Measurements from ENCODE around the gene SOWAHB.
"Not testable (repeated sequence)": the region's sequence is repeated elsewhere in the genome, so short reads cannot be mapped to it uniquely, and the experiment has no call there.

SOWAHB gene

GRCh38 chr4:76895619-76896018 is 2.3 kb downstream of the SOWAHB start:
- DNase-seq (ENCODE audit: low read depth), result no peak

DNA sequence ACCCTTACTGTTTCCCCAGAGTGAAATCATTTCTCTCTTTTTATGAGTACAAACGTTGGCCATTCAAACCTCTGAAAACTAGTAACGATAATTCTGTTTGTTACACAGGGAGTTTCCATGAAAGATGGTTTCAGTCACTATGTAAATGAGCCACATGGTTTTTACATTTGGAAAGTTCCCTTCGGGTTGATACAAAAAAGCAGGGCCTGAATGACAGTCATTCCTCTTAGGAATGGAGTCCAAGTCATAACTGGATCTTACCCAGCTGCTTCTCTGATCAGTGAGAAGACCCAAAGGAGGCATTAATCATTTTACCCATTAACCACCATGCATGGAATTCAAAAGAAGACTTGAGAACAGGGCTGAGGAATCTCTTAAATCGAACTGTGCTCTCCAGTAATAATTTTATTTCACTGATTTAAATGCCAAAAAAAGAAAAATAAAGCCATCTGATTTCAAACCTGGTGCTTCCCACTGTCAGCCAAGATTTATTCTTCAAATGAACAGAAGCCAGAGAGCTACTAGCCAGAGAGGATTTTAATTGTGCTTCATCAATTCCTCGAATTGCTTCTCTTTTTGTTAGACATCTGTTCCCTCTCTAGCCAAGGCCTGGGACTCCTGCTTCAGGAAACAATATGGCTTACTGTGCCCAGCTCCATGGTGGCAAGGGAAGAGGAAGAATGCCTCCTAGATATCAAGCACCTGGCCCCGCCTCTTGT is 3.2 kb downstream of the SOWAHB start:
- DNase-seq (ENCODE audit: low read depth), result no peak

DNA sequence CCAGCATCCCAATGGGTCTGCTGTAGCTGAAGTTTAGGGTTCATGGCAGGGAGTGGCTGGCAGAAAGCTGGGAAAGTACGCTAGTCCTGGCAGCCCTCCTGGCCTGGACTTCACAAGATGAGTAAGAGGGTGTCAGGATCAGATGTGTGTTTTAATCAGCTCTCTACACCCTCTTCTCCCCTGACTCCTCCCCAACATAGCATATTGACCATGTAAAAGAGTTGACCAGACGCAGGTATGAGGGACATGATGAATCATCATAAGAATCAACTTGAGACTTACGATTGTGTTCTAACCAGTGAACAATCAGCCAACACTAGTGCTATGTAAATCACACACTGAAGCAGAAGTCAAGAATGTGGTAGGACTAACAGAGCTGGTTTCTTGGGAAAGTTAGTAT is 5.3 kb downstream of the SOWAHB start:
- no peak for DNase-seq (ENCODE audit: low read depth)

DNA sequence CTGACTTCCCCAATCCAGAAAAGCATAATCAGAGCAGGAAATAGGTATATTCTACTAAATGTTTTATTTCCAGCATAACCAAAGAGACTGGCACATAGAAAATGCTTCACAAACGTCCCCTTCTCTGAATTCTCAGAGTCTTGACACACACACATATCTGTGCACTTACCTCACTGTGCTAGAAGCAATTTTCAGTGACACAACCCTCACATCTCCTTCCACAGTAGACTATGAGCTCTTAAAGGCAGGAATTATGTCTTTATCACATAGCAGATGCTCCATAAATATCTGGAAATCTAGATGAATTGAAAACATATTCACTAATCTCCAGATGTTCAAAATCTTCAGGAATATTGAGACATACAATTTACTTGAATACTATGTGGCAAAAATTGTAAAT is 5.9 kb downstream of the SOWAHB start:
- no peak for DNase-seq (ENCODE audit: low read depth)

DNA sequence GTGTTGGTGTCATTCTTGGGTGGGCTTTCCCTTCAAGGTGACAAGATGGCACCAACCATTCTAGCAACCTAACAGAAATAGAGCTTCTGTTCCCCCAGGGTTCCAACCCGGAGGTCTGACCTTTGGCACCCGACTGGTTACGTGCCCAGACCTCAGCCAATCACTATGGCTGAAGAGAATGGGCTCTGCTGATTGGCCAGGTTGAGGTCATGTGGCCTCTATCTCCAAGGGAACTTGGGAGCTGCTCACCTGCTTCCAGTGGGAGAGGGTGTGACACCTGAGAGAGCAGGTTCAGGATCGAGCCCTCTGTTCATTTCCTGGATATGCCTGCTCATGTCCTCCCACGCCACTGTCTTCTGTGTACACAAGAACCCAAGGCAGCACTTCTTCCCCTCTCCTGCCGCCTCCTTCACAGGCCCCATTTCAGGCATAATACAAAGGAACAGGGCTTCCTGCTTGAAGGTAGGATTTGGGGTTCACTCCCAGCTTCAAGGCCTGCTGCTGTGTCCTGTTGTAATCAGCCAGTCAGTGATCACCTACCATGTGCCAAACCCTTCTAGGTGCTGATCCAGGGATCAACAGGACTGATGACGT is 11.0 kb downstream of the SOWAHB start:
- no peak for DNase-seq (ENCODE audit: low read depth)

DNA sequence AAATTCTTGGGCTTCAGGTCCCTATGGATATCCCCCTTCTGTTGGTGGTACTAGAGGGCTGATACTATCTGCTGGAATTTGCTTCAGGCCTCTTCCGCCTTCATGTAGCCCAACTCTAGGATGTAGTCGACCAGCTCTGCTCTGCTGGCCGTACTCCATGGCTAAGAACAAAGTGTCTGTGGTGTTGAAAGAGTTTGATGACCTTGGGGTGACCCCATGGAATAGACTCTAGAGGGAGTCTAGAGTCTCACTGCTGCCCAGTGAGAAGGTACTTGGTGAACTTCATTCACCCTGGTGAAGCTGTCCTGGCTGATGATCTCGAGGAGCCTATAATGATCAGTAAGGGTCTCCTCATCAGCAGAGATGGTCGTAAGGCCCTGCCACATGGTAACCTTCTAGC is 11.7 kb downstream of the SOWAHB start:
- DNase-seq (ENCODE audit: low read depth), result no peak

GRCh38 chr4:76883147-76883546 is 14.8 kb downstream of the SOWAHB start:
- no peak for DNase-seq (ENCODE audit: low read depth)

DNA sequence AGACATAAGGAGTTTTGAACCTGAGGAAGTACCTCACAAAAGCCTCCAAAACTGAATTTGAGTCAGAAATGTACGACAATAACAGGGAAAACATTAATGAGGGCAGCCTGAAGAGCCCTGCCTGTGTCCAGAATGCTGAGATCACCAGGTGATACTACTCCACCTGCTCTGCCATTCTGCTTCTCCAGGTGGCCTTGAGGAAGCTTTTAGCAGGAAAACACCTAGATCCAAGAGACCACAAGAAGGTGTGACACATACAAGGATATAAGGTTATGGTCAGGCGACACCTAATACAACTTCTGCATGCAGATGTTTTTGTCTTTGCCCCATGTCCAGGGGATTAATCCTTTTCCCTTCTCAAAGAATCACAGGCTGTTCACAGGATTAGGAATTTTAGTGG is 15.3 kb downstream of the SOWAHB start:
- no peak for DNase-seq (ENCODE audit: low read depth)

- no peak for DNase-seq (ENCODE audit: low read depth)
These were observed 16.6 kb downstream of the SOWAHB start for GRCh38 chr4:76881375-76881774.

- DNase-seq (ENCODE audit: low read depth), result no peak
These were observed 18.1 kb downstream of the SOWAHB start for GRCh38 chr4:76879731-76880364.

DNA sequence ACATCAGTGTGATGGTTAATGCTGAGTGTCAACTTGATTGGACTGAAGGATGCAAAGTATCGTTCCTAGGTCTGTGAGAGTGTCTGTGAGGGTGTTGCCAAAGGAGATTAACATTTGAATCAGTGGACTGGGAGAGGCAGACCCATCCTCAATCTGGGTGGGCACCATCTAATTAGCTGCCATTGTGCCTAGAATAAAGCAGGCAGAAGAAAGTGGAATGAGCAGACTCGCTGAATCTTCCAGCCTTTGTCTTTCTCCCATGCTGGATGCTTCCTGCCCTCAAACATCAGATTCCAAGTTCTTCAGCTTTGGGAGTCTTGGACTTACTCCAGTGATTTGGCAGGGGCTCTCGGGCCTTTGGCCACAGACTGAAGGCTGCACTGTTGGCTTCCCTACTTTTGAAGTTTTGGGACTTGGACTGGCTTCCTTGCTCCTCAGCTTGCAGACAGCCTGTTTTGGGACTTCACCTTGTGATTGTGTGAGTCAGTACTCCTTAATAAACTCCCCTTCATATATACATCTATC is 19.2 kb downstream of the SOWAHB start:
- DNase-seq (ENCODE audit: low read depth), result not testable (repeated sequence)

GRCh38 chr4:76874176-76874575 is 23.8 kb downstream of the SOWAHB start:
- DNase-seq (ENCODE audit: low read depth), result no peak

- DNase-seq (ENCODE audit: low read depth), result no peak
These were observed 24.4 kb downstream of the SOWAHB start for GRCh38 chr4:76873495-76873894.

DNA sequence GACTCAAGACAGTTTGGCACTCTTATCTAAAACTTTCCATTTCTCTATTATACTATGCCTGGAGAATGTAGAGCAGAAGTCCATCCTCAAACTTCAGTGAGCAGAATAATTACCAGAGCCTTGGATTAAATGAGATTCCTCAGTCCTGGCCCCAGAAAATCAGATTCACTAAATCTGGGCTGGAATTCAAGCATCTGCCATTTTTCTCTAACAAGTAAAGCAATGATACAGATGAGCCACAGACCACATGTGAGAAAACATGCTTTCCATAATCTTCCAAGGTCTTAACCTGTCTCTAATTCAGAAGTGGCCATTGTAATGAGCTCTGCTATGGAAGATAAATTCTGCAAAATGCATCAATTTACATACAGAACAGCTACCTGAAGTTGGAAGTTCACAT is 25.4 kb downstream of the SOWAHB start:
- no peak for DNase-seq (ENCODE audit: low read depth)

- not testable (repeated sequence) for DNase-seq (ENCODE audit: low read depth)
These were observed 29.2 kb downstream of the SOWAHB start for GRCh38 chr4:76868780-76869179.

DNA sequence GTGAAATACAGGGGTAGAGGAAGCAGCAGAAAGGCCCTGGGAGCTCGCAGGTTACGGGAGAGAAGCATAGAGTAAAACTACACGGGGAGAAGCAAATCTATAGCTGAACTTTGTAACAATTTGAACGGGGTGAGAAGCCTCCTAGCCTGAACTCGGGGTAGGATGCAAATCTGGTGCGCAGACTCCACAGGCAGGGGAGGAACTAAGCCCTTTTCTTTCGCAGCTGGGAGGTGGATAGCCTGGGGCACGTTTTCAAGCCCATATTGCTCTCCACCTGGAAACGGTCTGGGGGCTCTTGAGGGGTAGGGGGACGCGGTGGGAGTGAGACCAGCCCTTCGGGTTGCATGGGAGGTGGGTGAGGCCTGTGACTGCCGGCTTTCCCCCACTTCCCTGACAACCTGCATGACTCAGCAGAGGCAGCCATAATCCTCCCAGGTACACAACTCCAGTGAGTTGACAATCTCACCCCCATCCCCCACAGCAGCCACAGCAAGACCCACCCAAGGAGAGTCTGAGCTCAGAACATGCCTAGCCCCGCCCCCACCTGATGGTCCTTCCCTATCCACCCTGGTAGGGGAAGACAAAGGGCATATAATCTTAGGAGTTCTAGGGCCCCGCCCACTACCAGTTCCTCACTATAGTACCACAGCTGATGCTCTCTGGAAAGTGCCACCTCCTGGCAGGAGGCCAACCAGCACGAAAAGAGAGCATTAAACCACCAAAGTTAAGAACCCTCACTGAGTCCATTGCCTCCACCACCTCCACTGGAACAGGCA is 29.9 kb downstream of the SOWAHB start:
- no peak for DNase-seq (ENCODE audit: low read depth)

DNA sequence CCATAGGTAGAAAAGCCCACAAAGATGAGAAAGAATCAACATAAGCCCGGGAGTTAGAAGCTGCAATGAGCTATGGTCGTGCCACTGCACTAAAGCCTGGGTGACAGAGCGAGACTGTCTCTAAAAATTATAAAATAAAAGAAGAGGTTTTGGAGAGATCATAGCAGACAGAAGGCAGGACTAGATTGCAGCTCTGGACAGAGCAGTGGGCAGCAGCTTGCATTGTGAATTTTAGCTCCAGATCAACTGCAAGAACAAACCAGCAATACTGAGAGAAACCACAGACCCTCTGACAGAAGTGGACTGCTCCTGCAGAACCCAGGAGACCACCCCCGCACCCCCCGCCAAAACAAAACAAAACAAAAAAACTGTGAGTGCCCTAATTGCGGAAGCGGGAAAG is 30.6 kb downstream of the SOWAHB start:
- DNase-seq (ENCODE audit: low read depth), result no peak

DNA sequence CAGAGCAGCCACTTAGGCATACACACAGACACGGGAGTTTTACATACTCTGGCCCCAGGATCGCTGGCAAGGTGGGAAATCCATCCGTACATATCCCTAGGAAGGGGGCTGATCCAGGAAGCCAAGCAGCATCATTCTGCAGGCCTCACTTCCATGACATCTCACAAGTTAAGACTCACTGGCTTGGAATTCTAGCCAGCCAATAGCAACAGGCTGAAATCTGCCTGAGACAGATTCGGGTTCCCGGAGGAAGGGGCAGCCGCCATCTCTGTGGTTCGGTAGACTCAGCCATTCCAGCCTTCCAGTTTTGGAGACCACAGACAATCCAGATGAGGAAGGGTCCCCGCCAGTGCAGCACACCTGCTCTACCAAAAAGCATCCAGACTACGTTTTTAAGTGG is 31.3 kb downstream of the SOWAHB start:
- DNase-seq (ENCODE audit: low read depth), result no peak

GRCh38 chr4:76858319-76858718 is 39.6 kb downstream of the SOWAHB start:
- no peak for DNase-seq (ENCODE audit: low read depth)

- DNase-seq (ENCODE audit: low read depth), result no peak
These were observed 40.9 kb downstream of the SOWAHB start for GRCh38 chr4:76857074-76857409.

DNA sequence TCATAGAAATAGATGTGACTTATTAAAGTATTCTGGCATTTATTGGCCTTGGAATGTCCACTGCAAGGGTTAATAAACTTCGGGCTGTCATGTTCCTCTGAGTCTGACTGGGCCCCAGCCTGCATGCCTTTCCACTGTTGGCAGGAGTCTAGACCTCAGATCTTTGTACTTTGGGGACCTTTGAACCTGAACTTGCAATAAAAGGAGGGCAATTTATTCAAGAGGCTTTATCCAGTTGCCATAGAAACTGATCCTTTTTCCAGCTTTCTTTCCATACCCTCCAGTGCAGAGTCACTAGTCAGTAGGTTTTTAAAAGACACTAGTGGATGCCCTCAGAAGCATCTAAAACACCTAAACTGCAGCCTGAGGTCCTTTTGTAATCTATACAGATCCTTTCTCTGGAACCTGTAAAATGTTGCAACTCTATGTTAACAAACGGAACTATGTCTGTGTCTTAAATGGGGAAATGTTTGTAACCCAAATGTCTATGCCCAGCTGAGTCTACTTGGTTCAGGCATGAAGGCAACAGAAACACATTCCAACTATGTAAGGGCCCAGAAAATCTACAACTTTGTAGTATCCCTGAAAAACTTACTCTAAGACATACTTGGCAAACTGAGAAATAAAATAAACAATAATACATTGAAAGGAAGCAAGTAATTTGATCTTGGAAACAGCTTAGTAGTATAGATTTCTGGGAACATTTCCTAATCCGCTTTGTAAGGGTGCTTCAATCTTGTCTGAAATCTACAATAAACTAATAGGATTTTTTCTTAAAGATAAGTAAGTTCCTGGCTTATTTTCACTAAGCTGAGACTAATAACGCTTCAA is 41.5 kb downstream of the SOWAHB start:
- DNase-seq (ENCODE audit: low read depth), result no peak

DNA sequence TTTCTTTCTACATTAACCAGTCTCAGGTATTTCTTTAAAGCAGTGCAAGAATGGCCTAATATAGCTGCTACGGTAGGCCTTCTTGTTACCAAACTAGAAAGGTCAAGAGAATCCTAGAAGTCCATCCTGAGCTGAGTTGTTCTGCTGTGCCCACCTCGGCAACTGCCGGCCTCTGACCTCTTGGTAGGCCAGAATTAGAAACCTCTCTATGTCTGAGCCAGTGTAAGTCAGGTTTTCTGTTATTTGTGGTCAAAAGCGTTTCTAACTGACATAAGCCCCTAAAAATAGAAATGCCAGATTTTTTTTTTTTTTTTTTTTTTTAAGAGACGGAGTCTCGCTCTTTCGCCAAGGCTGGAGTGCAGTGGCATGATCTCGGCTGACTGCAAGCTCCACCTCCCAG is 43.1 kb downstream of the SOWAHB start:
- no peak for DNase-seq (ENCODE audit: low read depth)

All from stimulated activated CD8-positive, alpha-beta memory T cell treated with anti-CD3 and anti-CD28 coated beads, Interleukin-7, amount 100 ng/mL, for 24 hours (primary cell).